ENCODE measurements around the gene LOXL1. TPM values are rescaled to one million over a fixed set of nuclear protein-coding genes. Genes with fewer than 3 reads are reported as not detected.

Gene LOXL1
- polyA plus RNA-seq, 1 donor from 2014 or later, result 2.1 TPM

DNA sequence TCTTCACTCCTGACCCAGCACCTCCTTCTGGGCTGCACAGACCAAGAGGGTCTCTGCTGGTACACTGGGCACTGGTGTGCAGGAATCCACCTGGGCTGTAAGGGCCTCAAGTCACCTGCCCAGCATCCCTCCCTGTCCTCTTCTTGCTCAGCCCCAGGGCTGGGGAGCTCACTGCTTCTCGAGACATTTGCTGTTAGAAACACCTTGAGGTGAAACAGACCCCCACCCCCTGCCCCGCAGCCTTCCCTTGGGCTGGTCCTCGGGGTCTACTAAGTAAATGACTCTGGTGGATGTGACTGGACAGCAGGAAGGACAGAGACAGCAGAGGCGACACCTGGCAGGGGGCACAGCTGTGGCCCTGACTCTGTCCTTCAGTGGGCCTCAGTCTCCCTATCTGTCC lies 29.1 kb downstream of the LOXL1 start:
- Histone ChIP-seq H2AFZ (ENCODE audit: low read depth, low read length) (no peak overlapping the region), H3K79me2 (replicated peaks; ENCODE audit: insufficient read depth, low read length) (no peaks in the 10 kb centered on the region), H3K9ac (ENCODE audit: low read length) (no peak overlapping the region), H3K36me3 (ENCODE audit: insufficient read depth, low read length) (no peaks in the 10 kb centered on the region), H3K27me3 (ENCODE audit: insufficient read depth, low read depth, low read length) (no peaks in the 10 kb centered on the region), H3K9me2 (ENCODE audit: insufficient read depth, low read length) (no peaks in the 10 kb centered on the region), H3K4me3 (ENCODE audit: low read length) (no peak overlapping the region), H4K20me1 (ENCODE audit: insufficient read depth) (no peaks in the 10 kb centered on the region), H3K9me3 (ENCODE audit: low read length) (no peaks in the 10 kb centered on the region), H3F3A (ENCODE audit: insufficient read depth, low read length, poor library complexity, severe bottlenecking) (no peaks in the 10 kb centered on the region), H3K27ac (ENCODE audit: low read length) (no peak overlapping the region), H3K4me2 (ENCODE audit: low read length) (no peak overlapping the region)
- TF ChIP-seq, protein P1, sequence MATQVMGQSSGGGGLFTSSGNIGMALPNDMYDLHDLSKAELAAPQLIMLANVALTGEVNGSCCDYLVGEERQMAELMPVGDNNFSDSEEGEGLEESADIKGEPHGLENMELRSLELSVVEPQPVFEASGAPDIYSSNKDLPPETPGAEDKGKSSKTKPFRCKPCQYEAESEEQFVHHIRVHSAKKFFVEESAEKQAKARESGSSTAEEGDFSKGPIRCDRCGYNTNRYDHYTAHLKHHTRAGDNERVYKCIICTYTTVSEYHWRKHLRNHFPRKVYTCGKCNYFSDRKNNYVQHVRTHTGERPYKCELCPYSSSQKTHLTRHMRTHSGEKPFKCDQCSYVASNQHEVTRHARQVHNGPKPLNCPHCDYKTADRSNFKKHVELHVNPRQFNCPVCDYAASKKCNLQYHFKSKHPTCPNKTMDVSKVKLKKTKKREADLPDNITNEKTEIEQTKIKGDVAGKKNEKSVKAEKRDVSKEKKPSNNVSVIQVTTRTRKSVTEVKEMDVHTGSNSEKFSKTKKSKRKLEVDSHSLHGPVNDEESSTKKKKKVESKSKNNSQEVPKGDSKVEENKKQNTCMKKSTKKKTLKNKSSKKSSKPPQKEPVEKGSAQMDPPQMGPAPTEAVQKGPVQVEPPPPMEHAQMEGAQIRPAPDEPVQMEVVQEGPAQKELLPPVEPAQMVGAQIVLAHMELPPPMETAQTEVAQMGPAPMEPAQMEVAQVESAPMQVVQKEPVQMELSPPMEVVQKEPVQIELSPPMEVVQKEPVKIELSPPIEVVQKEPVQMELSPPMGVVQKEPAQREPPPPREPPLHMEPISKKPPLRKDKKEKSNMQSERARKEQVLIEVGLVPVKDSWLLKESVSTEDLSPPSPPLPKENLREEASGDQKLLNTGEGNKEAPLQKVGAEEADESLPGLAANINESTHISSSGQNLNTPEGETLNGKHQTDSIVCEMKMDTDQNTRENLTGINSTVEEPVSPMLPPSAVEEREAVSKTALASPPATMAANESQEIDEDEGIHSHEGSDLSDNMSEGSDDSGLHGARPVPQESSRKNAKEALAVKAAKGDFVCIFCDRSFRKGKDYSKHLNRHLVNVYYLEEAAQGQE (IDR thresholded peaks at IDR 0.05; ENCODE audit: borderline replicate concordance), result no peak

DNA sequence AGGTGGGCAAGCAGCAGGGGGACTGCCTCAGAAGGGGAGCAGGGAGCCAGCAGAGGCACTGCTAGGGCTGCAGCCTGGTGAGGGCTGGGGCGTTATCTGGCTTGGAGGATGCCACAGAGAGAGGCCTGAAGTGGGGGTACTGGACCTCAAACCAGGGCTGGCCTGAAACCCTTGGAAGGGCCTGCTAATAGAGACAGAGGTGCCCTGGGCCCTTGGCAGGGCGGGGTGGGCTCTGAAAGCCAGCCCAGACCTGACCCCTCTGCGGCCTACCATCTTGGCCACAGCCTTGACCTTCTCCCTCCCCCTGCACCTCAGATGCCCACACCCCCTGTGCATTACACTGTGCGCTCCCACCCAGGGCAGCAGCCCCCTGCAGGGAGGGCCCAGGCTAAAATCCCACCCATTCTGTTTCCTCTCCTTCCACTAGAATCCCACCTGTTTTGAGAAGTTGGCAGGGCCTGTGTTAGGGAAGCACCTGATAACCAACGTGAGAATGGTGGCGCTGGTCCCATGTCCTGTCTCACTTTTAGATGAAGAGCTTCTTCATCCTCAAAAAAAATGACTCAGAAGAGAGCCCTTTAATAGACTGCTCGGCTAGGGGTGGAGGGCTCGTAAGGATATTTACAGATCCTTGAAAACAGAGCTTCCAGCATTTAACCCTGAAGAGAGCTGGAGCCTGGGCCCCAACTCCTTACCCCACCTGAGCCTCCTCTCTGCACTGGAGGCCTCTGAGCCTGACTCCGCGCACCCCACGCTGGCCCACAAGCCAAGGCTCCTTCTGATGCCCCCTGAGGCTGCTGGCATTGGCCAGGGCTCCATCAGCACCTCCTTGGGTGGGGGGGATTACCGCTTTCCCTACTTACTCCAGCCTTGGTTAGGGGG lies 29.8 kb downstream of the LOXL1 start:
- no peak overlapping the region for H3K4me3 ChIP-seq (ENCODE audit: low read length)
- H3K79me2 ChIP-seq (replicated peaks; ENCODE audit: insufficient read depth, low read length), result no peaks in the 10 kb centered on the region
- no peaks in the 10 kb centered on the region for H3K9me3 ChIP-seq (ENCODE audit: low read length)
- H3K9ac ChIP-seq (ENCODE audit: low read length), result no peak overlapping the region
- H3K36me3 ChIP-seq (ENCODE audit: insufficient read depth, low read length), result no peaks in the 10 kb centered on the region
- H3F3A ChIP-seq (ENCODE audit: insufficient read depth, low read length, poor library complexity, severe bottlenecking), result no peaks in the 10 kb centered on the region
- H3K27ac ChIP-seq (ENCODE audit: low read length), result no peak overlapping the region
- TF ChIP-seq EP300 (conservative IDR thresholded peaks at IDR 0.05; ENCODE audit: poor library complexity, severe bottlenecking) (no peak), POLR2AphosphoS5 (IDR thresholded peaks at IDR 0.05) (no peak), RAD21 (conservative IDR thresholded peaks at IDR 0.05) (no peak), EZH2 (IDR thresholded peaks at IDR 0.05; ENCODE audit: borderline replicate concordance, insufficient read depth, low read length, poor library complexity, severe bottlenecking) (no peak), TAF1 (IDR thresholded peaks at IDR 0.05; ENCODE audit: low read depth) (no peak), SMC3 (conservative IDR thresholded peaks at IDR 0.05; ENCODE audit: poor library complexity) (no peak), MXI1 (conservative IDR thresholded peaks at IDR 0.05; ENCODE audit: poor library complexity, severe bottlenecking) (no peak)
- TF ChIP-seq, protein P2, sequence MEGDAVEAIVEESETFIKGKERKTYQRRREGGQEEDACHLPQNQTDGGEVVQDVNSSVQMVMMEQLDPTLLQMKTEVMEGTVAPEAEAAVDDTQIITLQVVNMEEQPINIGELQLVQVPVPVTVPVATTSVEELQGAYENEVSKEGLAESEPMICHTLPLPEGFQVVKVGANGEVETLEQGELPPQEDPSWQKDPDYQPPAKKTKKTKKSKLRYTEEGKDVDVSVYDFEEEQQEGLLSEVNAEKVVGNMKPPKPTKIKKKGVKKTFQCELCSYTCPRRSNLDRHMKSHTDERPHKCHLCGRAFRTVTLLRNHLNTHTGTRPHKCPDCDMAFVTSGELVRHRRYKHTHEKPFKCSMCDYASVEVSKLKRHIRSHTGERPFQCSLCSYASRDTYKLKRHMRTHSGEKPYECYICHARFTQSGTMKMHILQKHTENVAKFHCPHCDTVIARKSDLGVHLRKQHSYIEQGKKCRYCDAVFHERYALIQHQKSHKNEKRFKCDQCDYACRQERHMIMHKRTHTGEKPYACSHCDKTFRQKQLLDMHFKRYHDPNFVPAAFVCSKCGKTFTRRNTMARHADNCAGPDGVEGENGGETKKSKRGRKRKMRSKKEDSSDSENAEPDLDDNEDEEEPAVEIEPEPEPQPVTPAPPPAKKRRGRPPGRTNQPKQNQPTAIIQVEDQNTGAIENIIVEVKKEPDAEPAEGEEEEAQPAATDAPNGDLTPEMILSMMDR (IDR thresholded peaks at IDR 0.05; ENCODE audit: poor library complexity, severe bottlenecking), result no peak
- TF ChIP-seq, protein P1 (IDR thresholded peaks at IDR 0.05; ENCODE audit: borderline replicate concordance), result no peak
- no peaks in the 10 kb centered on the region for H3K27me3 ChIP-seq (ENCODE audit: insufficient read depth, low read depth, low read length)
- H2AFZ ChIP-seq (ENCODE audit: low read depth, low read length), result no peak overlapping the region
- H4K20me1 ChIP-seq (ENCODE audit: insufficient read depth), result no peaks in the 10 kb centered on the region
- H3K9me2 ChIP-seq (ENCODE audit: insufficient read depth, low read length), result no peaks in the 10 kb centered on the region
- no peak overlapping the region for H3K4me2 ChIP-seq (ENCODE audit: low read length)
